ENCODE results near the gene FOXK2.

DNA sequence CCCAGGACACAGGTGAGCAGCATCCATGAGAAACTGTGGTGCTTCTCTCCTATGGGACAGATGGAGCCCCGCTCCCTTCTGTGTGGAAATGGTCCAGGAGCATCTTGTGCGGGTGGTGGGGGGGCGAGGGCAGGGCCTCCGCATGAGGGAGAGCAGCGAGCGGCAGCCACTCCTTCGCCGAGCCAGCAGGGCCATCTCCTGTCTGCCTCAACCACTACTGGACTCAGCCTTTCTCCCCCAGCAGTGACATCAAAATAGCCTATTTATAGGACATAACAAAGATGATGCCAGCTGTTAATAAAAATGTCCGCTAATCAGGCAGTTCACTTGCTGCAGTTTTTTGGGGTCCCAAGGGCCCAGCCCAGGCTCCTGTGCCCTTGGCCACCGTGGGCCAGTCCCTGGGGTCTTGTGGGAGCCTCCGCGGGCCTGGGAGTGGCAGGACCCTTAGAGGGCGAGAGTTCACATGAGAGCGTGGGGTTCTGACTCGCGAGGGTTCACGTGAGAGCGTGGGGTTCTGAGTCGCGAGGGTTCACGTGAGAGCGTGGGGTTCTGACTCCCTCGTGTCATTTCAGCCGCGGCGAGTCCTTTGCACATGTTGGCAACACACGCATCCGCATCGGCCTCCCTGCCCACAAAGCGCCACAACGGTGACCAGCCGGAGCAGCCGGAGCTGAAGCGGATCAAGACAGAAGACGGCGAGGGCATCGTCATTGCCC lies 81.4 kb downstream of the FOXK2 start:
- TF ChIP-seq EZH2 (IDR thresholded peaks at IDR 0.05; ENCODE audit: low read depth, low read length, severe bottlenecking) (no peak), RAD21 (IDR thresholded peaks at IDR 0.05 in 1 of 2, conservative IDR thresholded peaks at IDR 0.05 in 1 of 2; ENCODE audit: low read depth in 2 of 2, low read length in 2 of 2) (no peak), HDAC6 (IDR thresholded peaks at IDR 0.05; ENCODE audit: low read depth, low read length) (no peak), EP300 (IDR thresholded peaks at IDR 0.05; ENCODE audit: borderline replicate concordance in 1 of 2, low read depth in 2 of 2, low read length in 2 of 2) (no peak), TBP (IDR thresholded peaks at IDR 0.05; ENCODE audit: low read depth, low read length) (no peak), CBX5 (IDR thresholded peaks at IDR 0.05; ENCODE audit: low read depth, low read length) (no peak), SUZ12 (IDR thresholded peaks at IDR 0.05; ENCODE audit: low read length) (no peak)
- TF ChIP-seq, protein P1, sequence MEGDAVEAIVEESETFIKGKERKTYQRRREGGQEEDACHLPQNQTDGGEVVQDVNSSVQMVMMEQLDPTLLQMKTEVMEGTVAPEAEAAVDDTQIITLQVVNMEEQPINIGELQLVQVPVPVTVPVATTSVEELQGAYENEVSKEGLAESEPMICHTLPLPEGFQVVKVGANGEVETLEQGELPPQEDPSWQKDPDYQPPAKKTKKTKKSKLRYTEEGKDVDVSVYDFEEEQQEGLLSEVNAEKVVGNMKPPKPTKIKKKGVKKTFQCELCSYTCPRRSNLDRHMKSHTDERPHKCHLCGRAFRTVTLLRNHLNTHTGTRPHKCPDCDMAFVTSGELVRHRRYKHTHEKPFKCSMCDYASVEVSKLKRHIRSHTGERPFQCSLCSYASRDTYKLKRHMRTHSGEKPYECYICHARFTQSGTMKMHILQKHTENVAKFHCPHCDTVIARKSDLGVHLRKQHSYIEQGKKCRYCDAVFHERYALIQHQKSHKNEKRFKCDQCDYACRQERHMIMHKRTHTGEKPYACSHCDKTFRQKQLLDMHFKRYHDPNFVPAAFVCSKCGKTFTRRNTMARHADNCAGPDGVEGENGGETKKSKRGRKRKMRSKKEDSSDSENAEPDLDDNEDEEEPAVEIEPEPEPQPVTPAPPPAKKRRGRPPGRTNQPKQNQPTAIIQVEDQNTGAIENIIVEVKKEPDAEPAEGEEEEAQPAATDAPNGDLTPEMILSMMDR (IDR thresholded peaks at IDR 0.05; ENCODE audit: control extremely low read depth in 1 of 3, insufficient read depth in 1 of 3, low read depth in 1 of 3, low read length in 3 of 3) = no peak
